HL-60/S4 treated with retinoic acid at 250 ng/mL for 4 days and 3 days (cell line): ENCODE data around the gene GK2.

ENCODE experiments used
- in situ Hi-C: fragments of 300-500 bp; cut with MboI; formaldehyde crosslinking; loops from 2 replicates; pipeline ENCODE4 v1.7.0; 2022; ENCODE audit warnings: low sequenced_read_pairs

GK2 gene

GRCh38 chr4:79390890-79391289 lies 17.1 kb downstream of the GK2 start:
- in situ Hi-C loops, result no loop called here

- in situ Hi-C loops, result no loop called here
Measured at GRCh38 chr4:79385641-79386040, 22.4 kb downstream of the GK2 start.

- in situ Hi-C loops, result no loop called here
Measured at GRCh38 chr4:79381161-79381560, 26.9 kb downstream of the GK2 start.

- in situ Hi-C loops, result no loop called here
Measured at GRCh38 chr4:79370026-79370425, 38.0 kb downstream of the GK2 start.

GRCh38 chr4:79367096-79367495 lies 40.9 kb downstream of the GK2 start:
- in situ Hi-C loops, result no loop called here

GRCh38 chr4:79366422-79366821 lies 41.6 kb downstream of the GK2 start:
- in situ Hi-C loops, result no loop called here

- in situ Hi-C loops, result no loop called here
Measured at GRCh38 chr4:79364061-79364460, 44.0 kb downstream of the GK2 start.

GRCh38 chr4:79362626-79363025 lies 45.4 kb downstream of the GK2 start:
- in situ Hi-C loops, result no loop called here

GRCh38 chr4:79360006-79360405 lies 48.0 kb downstream of the GK2 start:
- in situ Hi-C loops, result no loop called here

GRCh38 chr4:79358438-79358837 lies 49.6 kb downstream of the GK2 start:
- in situ Hi-C loops, result no loop called here

GRCh38 chr4:79357365-79357764 lies 50.7 kb downstream of the GK2 start:
- in situ Hi-C loops, result no loop called here
